Activated T-cell treated with anti-CD3 and anti-CD28 coated beads for 24 hours (primary cell): ENCODE results near the gene AHR.

ENCODE experiments used
- DNase-seq: peaks from one replicate; pipeline ENCODE4 v3.0.0-alpha.2; 2020; ENCODE audit warnings: low read depth

AHR gene

DNA sequence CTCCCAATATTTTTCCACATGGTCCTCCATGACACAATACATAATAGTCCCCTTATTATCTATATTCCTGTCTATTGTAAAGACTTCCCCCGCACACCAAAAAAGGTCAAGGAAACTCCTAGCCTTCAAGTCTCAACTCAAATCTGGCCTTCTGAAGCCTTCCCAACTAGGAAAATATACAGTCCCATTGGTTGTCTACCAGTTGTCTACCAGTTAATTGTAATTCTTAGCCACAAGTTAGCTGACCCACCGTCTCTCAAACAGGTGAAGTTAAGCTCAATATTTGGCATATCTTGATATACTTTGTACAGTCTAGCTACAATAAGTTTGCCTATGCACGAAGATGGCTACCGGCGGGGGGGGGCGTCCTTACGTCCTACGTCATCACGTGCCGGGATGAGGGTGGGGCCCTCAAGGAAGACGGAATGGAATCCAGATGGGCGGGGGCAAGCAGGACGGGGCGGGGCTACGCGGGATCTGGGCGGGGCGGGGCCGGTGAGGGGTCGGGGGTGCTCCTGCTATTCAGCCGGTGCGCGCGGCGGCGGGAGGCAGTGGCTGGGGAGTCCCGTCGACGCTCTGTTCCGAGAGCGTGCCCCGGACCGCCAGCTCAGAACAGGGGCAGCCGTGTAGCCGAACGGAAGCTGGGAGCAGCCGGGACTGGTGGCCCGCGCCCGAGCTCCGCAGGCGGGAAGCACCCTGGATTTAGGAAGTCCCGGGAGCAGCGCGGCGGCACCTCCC, at the start of gene AHR:
Gene AHR (plus strand): TSS at position 551 of the 738 bp plus-strand sequence. CDS start 613 bp downstream, outside the sequence.
- DNase-seq, result peak; percentile 84

- no peak for DNase-seq
Observed at GRCh38 chr7:17253885-17254284, 44.6 kb upstream of the AHR start.

GRCh38 chr7:17255926-17256325, 42.5 kb upstream of the AHR start:
- DNase-seq, result no peak

DNA sequence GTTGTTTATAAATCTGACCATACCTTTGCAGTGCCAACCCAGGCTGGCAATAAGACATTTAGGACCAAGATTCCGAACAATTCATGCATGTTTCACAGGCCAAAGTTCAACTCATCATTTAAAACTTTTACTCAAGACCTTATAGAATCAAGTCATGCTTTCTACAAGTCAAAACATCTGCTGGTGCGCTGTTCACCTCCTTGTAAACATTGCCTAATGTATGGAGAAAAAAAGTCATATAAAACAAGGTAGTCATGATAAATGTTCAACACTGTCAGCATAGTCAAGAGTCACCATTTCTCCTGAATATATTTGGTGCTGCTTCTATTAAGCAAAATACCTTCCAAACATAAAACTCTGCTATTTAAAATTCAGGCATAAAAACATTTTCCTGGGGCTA, 42.1 kb upstream of the AHR start:
- no peak for DNase-seq

DNA sequence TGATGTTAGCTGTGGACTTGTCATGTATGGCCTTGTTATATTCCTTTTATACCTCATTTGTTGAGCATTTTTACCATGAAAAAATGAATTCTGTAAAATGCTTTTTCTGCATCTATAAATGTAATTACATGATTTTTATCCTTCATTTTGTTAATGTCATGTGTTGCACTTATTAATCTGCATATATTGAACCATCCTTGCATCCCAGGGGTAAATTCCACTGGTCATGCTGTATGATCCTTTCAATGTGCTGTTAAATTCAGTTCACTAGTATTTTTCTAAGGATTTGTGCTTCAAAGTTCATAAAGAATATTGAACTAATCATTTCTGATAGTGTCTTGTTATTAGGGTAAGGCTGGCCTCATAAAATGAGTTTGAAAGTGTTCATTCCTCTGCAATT, 31.9 kb upstream of the AHR start:
- DNase-seq, result no peak

- no peak for DNase-seq
Observed at GRCh38 chr7:17269341-17270221, 28.9 kb upstream of the AHR start.

DNA sequence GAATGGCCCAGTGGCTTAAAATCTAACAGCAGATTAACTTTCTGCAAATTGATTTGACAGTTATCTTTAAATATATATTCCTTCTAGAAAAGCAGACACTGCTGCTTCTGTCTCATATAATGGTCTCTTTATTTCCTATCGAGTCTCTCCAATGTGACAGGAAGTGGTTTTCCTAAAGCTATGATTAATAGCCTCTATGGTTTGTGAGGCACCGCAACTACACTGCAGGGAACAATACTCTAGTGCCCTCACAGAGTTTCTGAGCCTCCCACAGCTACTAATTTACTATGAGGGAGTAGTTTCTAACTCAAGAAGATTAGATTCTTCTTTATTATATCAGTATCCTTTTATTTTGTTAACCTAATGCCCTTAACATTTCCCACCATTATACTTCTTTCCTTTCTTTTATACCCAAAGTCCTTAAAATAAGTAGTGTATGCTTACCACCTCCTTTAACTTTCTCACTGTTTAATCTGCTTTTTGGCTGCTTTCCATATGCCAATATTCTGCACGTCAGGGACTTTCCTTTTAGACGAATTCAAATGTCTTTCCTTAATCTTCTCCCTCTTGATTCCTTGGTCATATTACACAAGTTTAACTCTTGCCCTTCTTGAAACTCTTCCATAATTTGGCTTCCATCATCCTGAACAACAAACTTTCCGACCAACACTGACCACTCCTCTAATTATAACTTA, 23.8 kb upstream of the AHR start:
- DNase-seq, result peak; percentile 21

- DNase-seq, result no peak
Observed at GRCh38 chr7:17275749-17276671, 22.4 kb upstream of the AHR start.

DNA sequence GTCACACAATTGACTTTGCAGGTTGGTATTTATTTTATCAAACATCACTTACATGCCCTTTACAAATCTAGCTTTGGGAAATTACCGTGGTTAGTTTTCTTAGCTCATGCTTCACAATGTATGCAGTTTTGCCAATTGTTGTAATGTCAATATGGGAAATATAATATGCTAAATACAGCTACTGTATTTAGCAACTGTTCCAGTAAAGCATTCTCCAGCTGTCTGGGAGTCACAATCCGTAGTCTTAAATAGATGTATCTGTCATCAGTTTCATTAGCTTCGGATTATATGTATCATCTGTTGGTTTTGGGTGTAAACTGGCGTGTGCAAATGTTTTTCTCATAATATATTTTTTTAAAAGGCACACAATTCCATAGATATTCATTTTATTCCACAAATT, 19.4 kb upstream of the AHR start:
- DNase-seq, result no peak

- no peak for DNase-seq
Observed at GRCh38 chr7:17289074-17289645, 9.3 kb upstream of the AHR start.

DNA sequence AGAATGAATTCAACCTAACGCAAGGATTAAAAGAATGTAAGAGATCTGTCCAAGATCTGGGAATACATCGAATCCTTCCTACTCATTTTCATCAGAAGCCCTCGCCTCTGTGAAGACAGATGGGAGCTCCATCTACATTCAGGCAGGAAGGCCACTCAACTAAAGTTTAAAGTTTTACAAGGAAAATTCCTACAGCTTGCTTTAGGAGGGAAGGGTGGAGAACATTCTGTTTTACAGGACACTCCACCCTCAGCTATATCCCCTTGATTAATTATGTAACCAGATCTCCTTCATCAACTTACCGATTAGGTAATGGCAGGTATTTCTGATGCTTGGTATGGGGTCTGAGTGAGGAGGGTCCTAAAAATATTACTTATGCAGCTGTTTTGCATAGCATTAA, 5.6 kb upstream of the AHR start:
- DNase-seq, result no peak

- no peak for DNase-seq
Observed at GRCh38 chr7:17293481-17293880, 5.0 kb upstream of the AHR start.

GRCh38 chr7:17297243-17297642, 1.2 kb upstream of the AHR start:
- no peak for DNase-seq

DNA sequence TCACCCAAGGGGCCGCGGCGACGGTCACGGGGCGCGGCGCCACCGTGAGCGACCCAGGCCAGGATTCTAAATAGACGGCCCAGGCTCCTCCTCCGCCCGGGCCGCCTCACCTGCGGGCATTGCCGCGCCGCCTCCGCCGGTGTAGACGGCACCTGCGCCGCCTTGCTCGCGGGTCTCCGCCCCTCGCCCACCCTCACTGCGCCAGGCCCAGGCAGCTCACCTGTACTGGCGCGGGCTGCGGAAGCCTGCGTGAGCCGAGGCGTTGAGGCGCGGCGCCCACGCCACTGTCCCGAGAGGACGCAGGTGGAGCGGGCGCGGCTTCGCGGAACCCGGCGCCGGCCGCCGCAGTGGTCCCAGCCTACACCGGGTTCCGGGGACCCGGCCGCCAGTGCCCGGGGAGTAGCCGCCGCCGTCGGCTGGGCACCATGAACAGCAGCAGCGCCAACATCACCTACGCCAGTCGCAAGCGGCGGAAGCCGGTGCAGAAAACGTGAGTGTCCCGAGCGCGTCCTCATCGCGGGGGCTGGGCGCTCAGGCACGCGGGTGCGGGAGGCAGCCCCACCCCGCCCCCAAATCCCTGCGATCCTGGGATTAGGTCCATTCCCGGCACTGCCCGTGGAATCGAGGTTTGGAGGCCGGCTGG, 509 bp downstream of the AHR start:
- DNase-seq, result peak; percentile 40

GRCh38 chr7:17299483-17299991, 1.1 kb downstream of the AHR start:
- DNase-seq, result no peak

- no peak for DNase-seq
Observed at GRCh38 chr7:17300012-17300411, 1.6 kb downstream of the AHR start.

- no peak for DNase-seq
Observed at GRCh38 chr7:17300437-17300836, 2.0 kb downstream of the AHR start.

- no peak for DNase-seq
Observed at GRCh38 chr7:17301471-17302456, 3.3 kb downstream of the AHR start.

DNA sequence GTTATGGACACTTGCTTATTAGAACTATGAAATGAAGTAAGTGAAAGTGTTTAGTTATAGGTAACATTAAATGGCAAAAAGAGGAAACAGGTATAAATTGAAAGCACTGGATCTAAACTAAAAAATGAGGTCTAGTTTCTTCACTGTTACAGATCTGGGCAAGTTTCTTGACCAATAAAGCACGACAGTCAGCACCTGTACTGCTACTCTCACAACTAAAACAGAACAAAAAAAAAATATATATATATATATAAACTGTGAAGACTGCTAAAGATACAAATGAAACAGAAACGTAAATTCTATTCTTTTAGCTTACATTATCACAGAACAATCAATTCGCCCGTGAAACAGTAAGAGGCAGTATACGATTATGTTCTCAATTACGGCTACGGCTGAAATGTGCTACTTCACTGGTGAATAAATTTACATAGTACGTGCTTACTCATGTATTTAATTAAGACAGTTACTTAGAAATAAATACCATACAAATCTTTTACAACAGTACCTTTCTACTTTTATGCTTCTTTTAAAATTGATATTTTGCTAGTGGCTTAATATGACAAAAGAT, 4.2 kb downstream of the AHR start:
- no peak for DNase-seq
